AG04450 (cell line): Measurements from ENCODE around the gene ITPRIPL1. TPM values are rescaled to one million over a fixed set of nuclear protein-coding genes. Genes with fewer than 3 reads are reported as not detected.
"Not testable (repeated sequence)": the region's sequence is repeated elsewhere in the genome, so short reads cannot be mapped to it uniquely, and the experiment has no call there.

ENCODE experiments used
- CTCF ChIA-PET: fragments of 300-600, 350-600 bp; formaldehyde crosslinking; extraction: SDS; loops from one replicate; lab custom pipeline; 2022; ENCODE audit warnings: antibody characterized with exemption, inconsistent platforms; lab: Charles Lee
- POLR2A ChIA-PET: fragments of 350-600 bp; formaldehyde crosslinking; extraction: SDS; loops from one replicate; lab custom pipeline; 2021; ENCODE audit warnings: antibody characterized with exemption, inconsistent platforms; lab: Yijun Ruan, JAX
- DNase-seq: peaks from one replicate; pipeline ENCODE4 v3.0.0-alpha.2; 2011; ENCODE audit warnings: low read depth, low spot score
- H3K27ac ChIP-seq: one replicate; pipeline ENCODE4 v1.5.1; 2012; ENCODE audit warnings: low read depth, low read length, control low read depth
- H3K27me3 ChIP-seq: one replicate; pipeline ENCODE4 v1.6.0; 2012; ENCODE audit warnings: low read length; ENCODE audit not compliant: control insufficient read depth, insufficient read depth
- H3K4me3 ChIP-seq: 2 replicates; pipeline ENCODE4 v1.5.1; 2011; ENCODE audit warnings: mild to moderate bottlenecking, low read depth, low read length, control low read depth
- H3K9me3 ChIP-seq: 2 replicates; pipeline ENCODE4 v1.5.1; 2012; ENCODE audit warnings: low read length; ENCODE audit not compliant: control insufficient read depth, insufficient read depth
- polyA minus RNA-seq: library from RNA; depleted of rRNA, polyadenylated mRNA; stranded (reverse); fragments of >200 nt; gene quantifications from 2 replicates; pipeline ENCODE4 v1.2.3, GENCODE V29; 2011; rRNA and poly(A)+ RNA removed
- polyA plus RNA-seq: library from polyadenylated mRNA; depleted of rRNA; stranded (reverse); fragments of >200 nt; gene quantifications from 2 replicates; pipeline ENCODE4 v1.2.3, GENCODE V29; 2011; rRNA removed
- TF ChIP-seq, protein P1 (sequence below): IDR thresholded peaks from 2 replicates; pipeline ENCODE4 v1.5.1; 2011; ENCODE audit warnings: low read depth, low read length, control low read depth, inconsistent platforms

The ITPRIPL1 gene, protein sequence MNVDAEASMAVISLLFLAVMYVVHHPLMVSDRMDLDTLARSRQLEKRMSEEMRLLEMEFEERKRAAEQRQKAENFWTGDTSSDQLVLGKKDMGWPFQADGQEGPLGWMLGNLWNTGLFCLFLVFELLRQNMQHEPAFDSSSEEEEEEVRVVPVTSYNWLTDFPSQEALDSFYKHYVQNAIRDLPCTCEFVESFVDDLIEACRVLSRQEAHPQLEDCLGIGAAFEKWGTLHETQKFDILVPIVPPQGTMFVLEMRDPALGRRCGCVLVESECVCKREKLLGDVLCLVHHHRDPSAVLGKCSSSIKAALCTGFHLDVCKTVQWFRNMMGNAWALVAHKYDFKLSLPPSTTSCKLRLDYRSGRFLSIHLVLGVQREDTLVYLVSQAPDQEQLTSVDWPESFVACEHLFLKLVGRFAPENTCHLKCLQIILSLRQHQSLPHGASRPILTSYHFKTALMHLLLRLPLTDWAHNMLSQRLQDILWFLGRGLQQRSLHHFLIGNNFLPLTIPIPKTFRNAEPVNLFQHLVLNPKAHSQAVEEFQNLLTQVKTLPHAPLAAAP
- polyA plus RNA-seq (3.4 and 3.7 TPM in 2 replicates), polyA minus RNA-seq (3.4 and 5.1 TPM in 2 replicates)

DNA sequence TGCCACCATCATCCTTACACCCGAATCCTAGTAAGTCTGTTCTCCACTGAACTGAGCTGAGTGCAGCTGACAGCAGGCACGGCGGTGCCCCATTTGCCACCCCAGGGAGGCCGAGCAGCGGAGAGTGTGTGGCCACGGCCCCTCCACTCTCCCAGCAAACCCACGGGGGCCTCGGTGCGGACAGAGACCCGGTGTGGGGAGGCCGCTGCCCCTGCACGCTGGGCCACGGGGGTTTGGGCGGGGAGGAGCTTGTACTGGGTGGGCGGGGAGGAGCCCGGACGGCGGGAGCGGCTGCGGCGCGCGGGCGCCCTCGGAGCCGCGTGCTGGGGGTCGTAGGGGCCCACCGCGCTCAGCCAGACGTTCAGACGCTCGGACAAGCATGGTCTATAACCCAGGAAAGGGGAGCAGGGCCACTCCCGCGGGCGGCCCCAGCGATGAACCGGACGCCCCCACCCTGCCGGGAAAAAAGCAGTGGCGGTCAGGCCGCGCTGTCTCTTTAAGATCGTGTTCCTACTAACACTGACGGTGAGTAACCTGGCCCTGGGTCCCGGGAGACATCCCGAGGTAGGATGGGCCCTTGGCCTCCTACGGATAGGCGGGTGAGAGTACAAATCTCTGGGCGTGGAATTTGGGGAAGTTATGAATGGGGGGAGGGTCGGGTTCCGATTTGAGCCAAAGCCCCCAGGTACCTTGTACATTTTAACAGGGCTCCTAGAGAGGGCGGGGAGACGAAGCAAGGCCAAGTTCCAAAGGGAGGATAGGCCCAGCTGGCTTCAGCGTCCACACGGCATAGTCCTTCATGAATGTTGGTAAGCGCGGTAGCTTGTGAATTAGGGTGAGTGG is at the start of gene ITPRIPL1:
Gene ITPRIPL1 (plus strand): TSS at position 277 of the 843 bp plus-strand sequence. CDS start 523 bp downstream, at position 800.
- no peak for DNase-seq
- no peak within 1 kb of the TSS for H3K27ac ChIP-seq
- peaks cover 7% of the 10 kb centered on the region for H3K27me3 ChIP-seq
- no peaks in the 10 kb centered on the region; the same call in 1 of the 2 replicates for H3K9me3 ChIP-seq
- CTCF ChIA-PET: interaction anchor here (0.7 kb wide), 1 partner anchor 58 kb away, joined by 3 read pairs; no protein-coding TSS in a partner anchor
- H3K4me3 ChIP-seq: peak within 1 kb of the TSS; percentile 59
- TF ChIP-seq, protein P1, sequence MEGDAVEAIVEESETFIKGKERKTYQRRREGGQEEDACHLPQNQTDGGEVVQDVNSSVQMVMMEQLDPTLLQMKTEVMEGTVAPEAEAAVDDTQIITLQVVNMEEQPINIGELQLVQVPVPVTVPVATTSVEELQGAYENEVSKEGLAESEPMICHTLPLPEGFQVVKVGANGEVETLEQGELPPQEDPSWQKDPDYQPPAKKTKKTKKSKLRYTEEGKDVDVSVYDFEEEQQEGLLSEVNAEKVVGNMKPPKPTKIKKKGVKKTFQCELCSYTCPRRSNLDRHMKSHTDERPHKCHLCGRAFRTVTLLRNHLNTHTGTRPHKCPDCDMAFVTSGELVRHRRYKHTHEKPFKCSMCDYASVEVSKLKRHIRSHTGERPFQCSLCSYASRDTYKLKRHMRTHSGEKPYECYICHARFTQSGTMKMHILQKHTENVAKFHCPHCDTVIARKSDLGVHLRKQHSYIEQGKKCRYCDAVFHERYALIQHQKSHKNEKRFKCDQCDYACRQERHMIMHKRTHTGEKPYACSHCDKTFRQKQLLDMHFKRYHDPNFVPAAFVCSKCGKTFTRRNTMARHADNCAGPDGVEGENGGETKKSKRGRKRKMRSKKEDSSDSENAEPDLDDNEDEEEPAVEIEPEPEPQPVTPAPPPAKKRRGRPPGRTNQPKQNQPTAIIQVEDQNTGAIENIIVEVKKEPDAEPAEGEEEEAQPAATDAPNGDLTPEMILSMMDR: no peak
- POLR2A ChIA-PET: interaction anchor here (0.5 to 1.0 kb wide), 2 partner anchors 20 to 51 kb away, joined by 3 to 7 read pairs; partner anchors contain the start of gene SNRNP200

DNA sequence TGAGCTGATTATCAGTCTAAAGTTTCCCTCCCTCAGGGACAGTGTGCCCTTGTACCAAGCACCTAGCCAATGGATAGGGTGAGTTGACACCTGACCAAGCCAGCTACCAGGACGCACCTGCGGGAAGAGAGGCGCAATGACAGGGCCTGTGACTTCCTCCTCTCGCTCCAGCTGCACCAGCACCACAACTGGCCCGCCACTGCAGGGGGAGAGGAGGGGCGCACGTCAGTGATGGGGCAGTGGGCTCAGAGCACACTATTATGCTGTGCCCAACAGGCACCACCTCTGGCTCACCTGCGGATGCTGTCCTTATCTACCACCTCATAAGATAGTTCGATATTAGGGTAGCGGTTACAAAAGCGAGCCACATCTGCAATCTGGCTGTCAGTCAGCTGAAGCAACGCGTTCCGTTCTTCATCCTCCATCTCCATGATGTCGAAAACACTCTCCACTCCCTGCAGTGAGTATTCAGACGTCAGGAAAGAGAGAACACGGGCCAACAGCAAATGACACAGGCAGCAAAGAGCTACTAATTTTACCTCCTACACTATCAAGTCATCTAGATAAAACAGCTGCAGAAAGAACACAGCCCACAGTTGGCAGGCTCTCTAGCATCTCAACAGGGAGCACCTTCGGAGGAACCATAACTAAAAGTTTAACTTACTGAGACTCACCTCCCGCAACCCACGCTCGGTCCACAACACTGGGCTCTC is 48.2 kb upstream of the ITPRIPL1 start:
- TF ChIP-seq, protein P1: no peak
- H3K4me3 ChIP-seq: no peak overlapping the region
- no peaks in the 10 kb centered on the region for H3K27me3 ChIP-seq
- no peak for DNase-seq
- POLR2A ChIA-PET: interaction anchor here (1.2 kb wide), 1 partner anchor 58 kb away, joined by 3 read pairs; the partner anchor contains the start of gene NCAPH
- CTCF ChIA-PET: no interaction called here
- no peaks in the 10 kb centered on the region for H3K9me3 ChIP-seq
- no peak overlapping the region for H3K27ac ChIP-seq

DNA sequence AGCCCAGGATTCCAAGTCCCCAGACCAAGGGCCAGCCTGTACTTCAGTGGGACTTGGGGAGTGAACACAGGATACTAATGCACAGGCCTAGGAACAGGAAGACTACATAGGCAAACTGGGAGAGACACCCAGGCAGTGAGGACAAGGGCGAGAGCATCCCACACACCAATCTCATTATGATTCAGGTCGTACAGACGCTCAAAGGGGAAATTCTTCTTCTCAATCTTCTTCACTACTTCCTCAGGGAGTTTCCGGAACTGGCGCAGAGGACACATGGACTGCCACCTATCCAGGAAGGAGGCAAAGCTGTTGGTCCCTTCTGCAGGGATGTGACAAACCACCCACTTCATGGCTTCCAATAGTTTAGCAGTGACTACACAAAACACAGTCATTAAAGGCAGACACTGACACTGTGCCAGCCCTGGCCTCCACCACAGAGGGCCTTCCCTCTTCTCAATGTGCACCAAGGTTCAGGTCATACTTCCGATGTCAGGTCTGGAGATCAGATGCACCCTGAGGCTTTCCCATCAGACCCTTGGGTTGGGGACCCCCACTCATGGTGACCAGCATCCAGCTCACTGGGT is 37.8 kb upstream of the ITPRIPL1 start:
- Histone ChIP-seq H3K4me3 (no peak overlapping the region), H3K27ac (no peak overlapping the region), H3K27me3 (no peaks in the 10 kb centered on the region), H3K9me3 (no peaks in the 10 kb centered on the region)
- DNase-seq: no peak
- TF ChIP-seq, protein P1: no peak
- ChIA-PET CTCF (no interaction called here), POLR2A (no interaction called here)

DNA sequence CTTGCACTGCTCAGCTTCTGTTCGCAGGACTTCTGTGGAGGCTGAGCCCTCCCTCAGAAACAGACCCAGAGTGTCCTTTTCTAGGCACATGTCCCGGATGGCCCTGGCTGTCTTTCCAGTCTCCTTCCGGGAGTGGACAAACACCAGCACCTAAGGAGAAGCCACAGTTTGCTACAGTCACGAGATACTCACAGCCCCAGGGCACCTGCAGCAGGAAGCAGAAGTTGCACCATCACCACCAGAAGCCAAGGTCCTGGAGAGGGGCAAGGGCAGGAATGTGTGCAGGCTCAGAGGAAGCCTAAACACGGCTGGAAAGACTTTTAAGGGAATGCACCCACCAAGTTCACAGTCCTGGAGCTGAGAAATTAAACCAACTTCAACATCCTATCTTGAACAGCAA is 33.4 kb upstream of the ITPRIPL1 start:
- TF ChIP-seq, protein P1: no peak
- no peak overlapping the region for H3K4me3 ChIP-seq
- H3K27me3 ChIP-seq: no peaks in the 10 kb centered on the region
- ChIA-PET CTCF (no interaction called here), POLR2A (no interaction called here)
- no peaks in the 10 kb centered on the region for H3K9me3 ChIP-seq
- DNase-seq: no peak
- no peak overlapping the region for H3K27ac ChIP-seq

DNA sequence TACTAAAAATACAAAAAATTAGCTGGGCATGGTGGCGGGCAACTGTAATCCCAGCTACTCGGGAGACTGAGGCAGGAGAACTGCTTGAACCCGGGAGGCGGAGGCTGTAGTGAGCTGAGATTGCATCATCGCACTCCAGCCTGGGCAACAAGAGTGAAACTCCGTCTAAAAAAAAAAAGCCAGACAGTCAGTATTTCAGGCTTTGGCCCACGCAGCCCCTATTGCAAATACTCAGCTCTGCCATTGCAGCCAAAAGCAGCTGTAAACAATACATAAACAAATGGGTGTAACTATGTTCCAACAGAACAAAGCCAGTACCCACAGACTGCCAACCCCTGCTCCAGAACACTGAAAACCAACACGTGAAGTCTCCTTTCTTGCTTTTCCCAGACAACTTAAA is 30.8 kb upstream of the ITPRIPL1 start:
- H3K27ac ChIP-seq, CTCF ChIA-PET, H3K4me3 ChIP-seq, H3K9me3 ChIP-seq, DNase-seq, H3K27me3 ChIP-seq: not testable (repeated sequence)
- POLR2A ChIA-PET: interaction anchor here (1.0 kb wide), 1 partner anchor 48 kb away, joined by 4 read pairs; no protein-coding TSS in a partner anchor
